IMR-90 (cell line): Measurements from ENCODE around the gene CACNA1D.

Experiments used
- CTCF ChIP-seq: conservative IDR thresholded peaks from 2 replicates; pipeline ENCODE4 v1.5.1; 2012; ENCODE audit warnings: mild to moderate bottlenecking, low read depth, low read length, improper control_type of control experiment
- FOS ChIP-seq: fragments of 150-350 bp; IDR thresholded peaks from 2 replicates; pipeline ENCODE4 v1.6.1; 2016; ENCODE audit warnings: low read depth, low read length
- MAFK ChIP-seq: IDR thresholded peaks from 2 replicates; pipeline ENCODE4 v1.6.1; 2012; ENCODE audit warnings: low read depth, low read length, improper control_type of control experiment
- POLR2A ChIP-seq: IDR thresholded peaks from 2 replicates; pipeline ENCODE4 v1.6.1; 2012; ENCODE audit warnings: mild to moderate bottlenecking, low read depth, low read length
- RAD21 ChIP-seq: IDR thresholded peaks from 2 replicates; pipeline ENCODE4 v1.6.1; 2012; ENCODE audit warnings: low read length, improper control_type of control experiment
- RFX5 ChIP-seq: IDR thresholded peaks from 2 replicates; pipeline ENCODE4 v1.8.0; 2012; ENCODE audit warnings: low read depth, mild to moderate bottlenecking, low read length, moderate library complexity
- TF ChIP-seq, protein P1 (sequence below): fragments of 150-350 bp; IDR thresholded peaks from 2 replicates; pipeline ENCODE4 v1.6.1; 2017; ENCODE audit warnings: mild to moderate bottlenecking, antibody characterized with exemption, low read length, low read depth

DNA sequence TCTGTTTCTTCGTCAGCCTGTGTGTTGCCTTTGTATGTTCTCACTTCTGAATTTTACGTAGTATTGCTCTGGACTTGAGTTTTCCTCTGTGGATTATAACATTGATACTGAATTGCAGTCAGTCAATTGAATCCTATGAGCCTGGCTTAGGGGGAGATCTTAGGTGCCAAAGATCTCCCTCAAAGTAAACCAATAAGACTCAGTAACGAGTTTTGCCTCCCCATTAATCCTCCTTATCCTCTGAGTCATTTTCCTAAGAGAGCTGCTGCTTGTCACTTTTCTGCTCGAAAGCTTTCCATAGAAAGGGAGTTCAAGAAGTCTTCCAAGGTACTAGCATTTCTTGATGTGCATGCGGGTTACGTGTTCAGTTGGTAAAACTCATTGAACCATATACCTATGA lies 225.4 kb downstream of the CACNA1D start:
- no peak for TF ChIP-seq POLR2A
- no peak for TF ChIP-seq CTCF
- TF ChIP-seq RAD21: no peak
- TF ChIP-seq, protein P1, sequence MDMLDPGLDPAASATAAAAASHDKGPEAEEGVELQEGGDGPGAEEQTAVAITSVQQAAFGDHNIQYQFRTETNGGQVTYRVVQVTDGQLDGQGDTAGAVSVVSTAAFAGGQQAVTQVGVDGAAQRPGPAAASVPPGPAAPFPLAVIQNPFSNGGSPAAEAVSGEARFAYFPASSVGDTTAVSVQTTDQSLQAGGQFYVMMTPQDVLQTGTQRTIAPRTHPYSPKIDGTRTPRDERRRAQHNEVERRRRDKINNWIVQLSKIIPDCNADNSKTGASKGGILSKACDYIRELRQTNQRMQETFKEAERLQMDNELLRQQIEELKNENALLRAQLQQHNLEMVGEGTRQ: no peak
- TF ChIP-seq RFX5: no peak
- no peak for TF ChIP-seq FOS
- no peak for TF ChIP-seq MAFK
